ENCODE measurements around the gene NGFR. TPM values are rescaled to one million over a fixed set of nuclear protein-coding genes. Genes with fewer than 3 reads are reported as not detected.
A peak's percentile ranks its signal among the peaks of the same experiment; 100 is the strongest.

The NGFR gene
- total and polyA plus RNA-seq, 4 experiments from 2014 or later, result 0.47 TPM; not detected in 3

DNA sequence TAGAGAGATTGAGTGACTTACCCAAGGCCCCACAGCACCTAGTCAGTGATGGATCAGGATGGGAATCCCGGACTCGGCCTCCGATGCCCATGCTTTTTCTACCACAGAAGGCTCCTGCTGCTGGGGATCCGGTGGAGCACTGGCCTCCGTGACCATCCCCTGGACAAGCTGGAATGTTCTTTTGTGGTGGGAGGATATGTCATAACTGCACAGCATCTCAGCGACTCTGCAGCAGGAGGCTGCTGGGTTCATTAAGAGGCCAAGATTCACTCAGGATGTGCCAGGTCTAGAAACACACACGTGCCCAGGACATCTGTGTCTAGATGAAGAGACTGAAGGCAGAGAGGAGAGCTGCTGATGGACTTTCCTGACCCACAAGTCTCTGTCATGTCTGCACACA is 34.7 kb upstream of the NGFR start:
- Mint-ChIP-seq H3K4me1 (peaks cover 0 to 1% (median 0%) of the 10 kb centered on the region in 4 donors), H3K9me3 (peaks cover 2 to 7% (median 4%) of the 10 kb centered on the region in 8 donors), H3K36me3 (peaks cover 0 to 4% of the 10 kb centered on the region in 2 donors), H3K4me3 (no peak overlapping the region), H3K27me3 (peaks cover 47 to 52% of the 10 kb centered on the region in 2 donors), H3K27ac (no peak overlapping the region)
- Histone ChIP-seq H3K27me3 (ENCODE audit: insufficient read depth, low read length) (peaks cover 6% of the 10 kb centered on the region), H3K27ac (ENCODE audit: low read depth, low read length) (no peak overlapping the region), H3K36me3 (ENCODE audit: insufficient read depth, low read length) (no peaks in the 10 kb centered on the region), H3K9me3 (ENCODE audit: control insufficient read depth in 1 of 2, low read length in 2 of 2) (peaks cover 0 to 4% of the 10 kb centered on the region in 2 donors), H3K4me1 (ENCODE audit: insufficient read depth, low read length) (no peaks in the 10 kb centered on the region), H3K4me3 (ENCODE audit: low read length in 2 of 2) (no peak overlapping the region)
- intact Hi-C loops (cut with micrococcal nuclease), result no loop called here
- no peak for DNase-seq
- POLR2A ChIA-PET (ENCODE audit: partially characterized antibody), result no interaction called here
- CTCF ChIA-PET (ENCODE audit: partially characterized antibody), result no interaction called here

GRCh38 chr17:49461580-49461979 is 33.5 kb upstream of the NGFR start:
- Histone ChIP-seq H3K27ac (ENCODE audit: low read depth, low read length) (no peak overlapping the region), H3K36me3 (ENCODE audit: insufficient read depth, low read length) (no peaks in the 10 kb centered on the region), H3K27me3 (ENCODE audit: insufficient read depth, low read length) (peaks cover 6% of the 10 kb centered on the region), H3K4me1 (ENCODE audit: insufficient read depth, low read length) (no peaks in the 10 kb centered on the region), H3K4me3 (ENCODE audit: low read length in 2 of 2) (no peak overlapping the region), H3K9me3 (ENCODE audit: control insufficient read depth in 1 of 2, low read length in 2 of 2) (peaks cover 0 to 4% of the 10 kb centered on the region in 2 donors)
- no peak overlapping the region for H3K4me3 Mint-ChIP-seq
- peaks cover 0 to 4% of the 10 kb centered on the region in 2 donors for H3K36me3 Mint-ChIP-seq
- H3K9me3 Mint-ChIP-seq, result peaks cover 2 to 7% (median 4%) of the 10 kb centered on the region in 8 donors
- intact Hi-C loops (cut with micrococcal nuclease), result no loop called here
- DNase-seq, result no peak
- ChIA-PET CTCF (ENCODE audit: partially characterized antibody) (interaction anchor here (0.7 kb wide), 1 partner anchor 95 kb away, joined by 3 read pairs; no protein-coding TSS in a partner anchor), POLR2A (ENCODE audit: partially characterized antibody) (no interaction called here)
- H3K4me1 Mint-ChIP-seq, result no peaks in the 10 kb centered on the region
- no peak overlapping the region for H3K27ac Mint-ChIP-seq
- peaks cover 43 to 54% of the 10 kb centered on the region in 2 donors for H3K27me3 Mint-ChIP-seq

GRCh38 chr17:49464049-49464448 is 31.0 kb upstream of the NGFR start:
- no peak overlapping the region for H3K27ac ChIP-seq (ENCODE audit: low read depth, low read length)
- Mint-ChIP-seq H3K9me3 (peaks cover 2 to 7% (median 5%) of the 10 kb centered on the region in 8 donors), H3K36me3 (peaks cover 0 to 4% of the 10 kb centered on the region in 2 donors), H3K4me1 (no peaks in the 10 kb centered on the region), H3K27me3 (peaks cover 45 to 56% of the 10 kb centered on the region in 2 donors), H3K27ac (no peak overlapping the region), H3K4me3 (no peak overlapping the region)
- CTCF ChIA-PET (ENCODE audit: partially characterized antibody), result no interaction called here
- no peaks in the 10 kb centered on the region for H3K4me1 ChIP-seq (ENCODE audit: insufficient read depth, low read length)
- peaks cover 0 to 4% of the 10 kb centered on the region in 2 donors for H3K9me3 ChIP-seq (ENCODE audit: control insufficient read depth in 1 of 2, low read length in 2 of 2)
- DNase-seq, result no peak
- no peaks in the 10 kb centered on the region for H3K36me3 ChIP-seq (ENCODE audit: insufficient read depth, low read length)
- intact Hi-C loops (cut with micrococcal nuclease), result no loop called here
- POLR2A ChIA-PET (ENCODE audit: partially characterized antibody), result no interaction called here
- peaks cover 3% of the 10 kb centered on the region for H3K27me3 ChIP-seq (ENCODE audit: insufficient read depth, low read length)
- no peak overlapping the region for H3K4me3 ChIP-seq (ENCODE audit: low read length in 2 of 2)

GRCh38 chr17:49465331-49465903 is 29.7 kb upstream of the NGFR start:
- peaks cover 47 to 59% of the 10 kb centered on the region in 2 donors for H3K27me3 Mint-ChIP-seq

DNA sequence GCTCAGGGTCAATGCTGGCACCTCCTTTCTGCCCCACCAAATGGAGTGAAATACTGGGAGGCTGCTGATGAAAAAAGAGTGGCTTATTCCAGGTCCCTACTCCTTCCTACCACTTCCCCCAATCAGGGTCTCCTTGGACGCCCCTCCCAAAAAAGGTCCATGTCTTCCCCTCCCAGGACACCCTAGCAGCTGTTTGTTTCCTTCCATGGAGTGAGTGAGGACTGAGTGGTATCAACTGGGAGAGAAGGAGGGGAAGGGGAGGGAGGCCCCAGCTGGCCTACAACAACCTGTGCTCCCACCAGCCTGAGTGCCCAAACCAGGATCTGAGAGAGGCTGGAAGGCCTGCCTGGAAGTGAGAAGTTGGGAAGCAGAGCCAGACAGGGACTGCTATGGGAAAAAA is 28.7 kb upstream of the NGFR start:
- H3K4me3 ChIP-seq (ENCODE audit: low read length in 2 of 2), result no peak overlapping the region
- peaks cover 6% of the 10 kb centered on the region for H3K4me1 ChIP-seq (ENCODE audit: insufficient read depth, low read length)
- H3K27ac Mint-ChIP-seq, result no peak overlapping the region
- H3K4me1 Mint-ChIP-seq, result peaks cover 0 to 12% (median 7%) of the 10 kb centered on the region in 4 donors
- no peaks in the 10 kb centered on the region for H3K36me3 ChIP-seq (ENCODE audit: insufficient read depth, low read length)
- H3K27me3 ChIP-seq (ENCODE audit: insufficient read depth, low read length), result peaks cover 16% of the 10 kb centered on the region
- H3K36me3 Mint-ChIP-seq, result peaks cover 0 to 4% of the 10 kb centered on the region in 2 donors
- ChIA-PET POLR2A (ENCODE audit: partially characterized antibody) (no interaction called here), CTCF (ENCODE audit: partially characterized antibody) (no interaction called here)
- peak overlapping the region in 1 of 8 donors; percentile 32 for H3K4me3 Mint-ChIP-seq
- H3K27ac ChIP-seq (ENCODE audit: low read depth, low read length), result no peak overlapping the region
- DNase-seq, result no peak
- peaks cover 51 to 62% of the 10 kb centered on the region in 2 donors for H3K27me3 Mint-ChIP-seq
- H3K9me3 ChIP-seq (ENCODE audit: control insufficient read depth in 1 of 2, low read length in 2 of 2), result peaks cover 0 to 4% of the 10 kb centered on the region in 2 donors
- intact Hi-C loops (cut with micrococcal nuclease), result no loop called here
- H3K9me3 Mint-ChIP-seq, result peaks cover 2 to 7% (median 5%) of the 10 kb centered on the region in 8 donors

More at GRCh38 chr17:49465331-49465903, 29.7 kb upstream of the NGFR start:
- no peak for DNase-seq
- peaks cover 4% of the 10 kb centered on the region for H3K4me1 ChIP-seq (ENCODE audit: insufficient read depth, low read length)
- no peak overlapping the region for H3K4me3 Mint-ChIP-seq
- intact Hi-C loops (cut with micrococcal nuclease), result no loop called here
- peaks cover 2 to 7% (median 5%) of the 10 kb centered on the region in 8 donors for H3K9me3 Mint-ChIP-seq
- peaks cover 0 to 4% of the 10 kb centered on the region in 2 donors for H3K9me3 ChIP-seq (ENCODE audit: control insufficient read depth in 1 of 2, low read length in 2 of 2)
- H3K27ac Mint-ChIP-seq, result no peak overlapping the region
- H3K4me3 ChIP-seq (ENCODE audit: low read length in 2 of 2), result no peak overlapping the region
- no peaks in the 10 kb centered on the region for H3K36me3 ChIP-seq (ENCODE audit: insufficient read depth, low read length)
- H3K27me3 ChIP-seq (ENCODE audit: insufficient read depth, low read length), result peaks cover 6% of the 10 kb centered on the region
- H3K4me1 Mint-ChIP-seq, result peaks cover 0 to 7% (median 2%) of the 10 kb centered on the region in 4 donors
- H3K36me3 Mint-ChIP-seq, result peaks cover 0 to 4% of the 10 kb centered on the region in 2 donors
- POLR2A ChIA-PET (ENCODE audit: partially characterized antibody), result no interaction called here
- no peak overlapping the region for H3K27ac ChIP-seq (ENCODE audit: low read depth, low read length)
- CTCF ChIA-PET (ENCODE audit: partially characterized antibody), result no interaction called here

DNA sequence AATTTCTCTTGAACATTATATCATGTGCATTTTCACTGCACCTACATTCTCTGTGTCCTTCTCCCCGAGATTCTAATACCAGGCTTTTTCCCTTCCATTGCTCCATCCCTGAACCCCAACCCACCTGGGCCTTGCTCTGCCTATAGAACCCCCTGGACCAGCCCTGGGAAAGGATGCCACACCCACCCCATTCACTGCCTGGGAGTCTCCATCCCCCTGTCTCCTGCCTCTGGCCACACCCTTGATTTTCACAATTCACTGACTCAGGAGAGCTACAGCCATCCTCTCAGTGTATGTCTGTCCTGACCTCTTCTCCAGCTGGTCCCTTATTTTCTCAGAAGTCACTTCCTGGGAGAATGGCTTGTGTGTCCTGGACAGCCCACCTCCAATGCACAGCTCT is 27.9 kb upstream of the NGFR start:
- no peaks in the 10 kb centered on the region for H3K36me3 ChIP-seq (ENCODE audit: insufficient read depth, low read length)
- DNase-seq, result no peak
- Mint-ChIP-seq H3K4me1 (peaks cover 0 to 12% (median 8%) of the 10 kb centered on the region in 4 donors), H3K4me3 (no peak overlapping the region), H3K9me3 (peaks cover 2 to 7% (median 5%) of the 10 kb centered on the region in 8 donors), H3K36me3 (peaks cover 0 to 4% of the 10 kb centered on the region in 2 donors), H3K27me3 (peaks cover 55 to 69% of the 10 kb centered on the region in 2 donors), H3K27ac (no peak overlapping the region)
- no peak overlapping the region for H3K4me3 ChIP-seq (ENCODE audit: low read length in 2 of 2)
- peaks cover 6% of the 10 kb centered on the region for H3K4me1 ChIP-seq (ENCODE audit: insufficient read depth, low read length)
- intact Hi-C loops (cut with micrococcal nuclease), result no loop called here
- no peak overlapping the region for H3K27ac ChIP-seq (ENCODE audit: low read depth, low read length)
- ChIA-PET POLR2A (ENCODE audit: partially characterized antibody) (no interaction called here), CTCF (ENCODE audit: partially characterized antibody) (no interaction called here)
- H3K27me3 ChIP-seq (ENCODE audit: insufficient read depth, low read length), result peaks cover 19% of the 10 kb centered on the region
- H3K9me3 ChIP-seq (ENCODE audit: control insufficient read depth in 1 of 2, low read length in 2 of 2), result peaks cover 0 to 4% of the 10 kb centered on the region in 2 donors

DNA sequence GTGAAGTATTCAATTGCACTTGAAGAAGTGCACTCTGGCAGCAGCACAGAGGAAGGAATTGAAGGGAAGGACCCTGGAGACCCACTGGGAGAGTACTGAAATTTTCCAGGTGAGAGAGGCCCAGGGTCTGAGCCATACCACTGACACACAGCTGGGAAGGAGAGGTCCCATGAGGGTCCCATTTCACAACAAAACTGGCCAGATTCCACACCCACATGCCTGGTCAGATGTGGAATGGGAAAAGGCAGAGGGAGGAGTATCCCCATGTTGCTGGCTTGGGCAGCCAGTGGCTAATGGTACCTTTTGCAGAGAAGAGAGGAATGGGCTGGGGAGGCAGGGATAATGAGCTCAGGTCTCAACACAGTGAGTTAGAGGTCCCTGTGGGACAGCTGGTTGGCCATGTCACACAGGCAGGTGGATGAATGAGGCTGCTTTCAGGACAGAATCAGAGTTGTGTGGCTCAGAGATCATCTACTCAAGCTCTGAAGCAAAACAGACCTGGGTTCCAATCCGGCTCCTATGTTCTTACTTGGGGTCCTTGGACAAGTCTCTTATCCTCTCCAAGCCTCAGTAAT is 26.2 kb upstream of the NGFR start:
- Histone ChIP-seq H3K4me3 (ENCODE audit: low read length in 2 of 2) (no peak overlapping the region), H3K27ac (ENCODE audit: low read depth, low read length) (no peak overlapping the region), H3K4me1 (ENCODE audit: insufficient read depth, low read length) (peaks cover 6% of the 10 kb centered on the region), H3K36me3 (ENCODE audit: insufficient read depth, low read length) (no peaks in the 10 kb centered on the region), H3K9me3 (ENCODE audit: control insufficient read depth in 1 of 2, low read length in 2 of 2) (peaks cover 0 to 2% of the 10 kb centered on the region in 2 donors), H3K27me3 (ENCODE audit: insufficient read depth, low read length) (peaks cover 28% of the 10 kb centered on the region)
- Mint-ChIP-seq H3K4me1 (peaks cover 0 to 12% (median 8%) of the 10 kb centered on the region in 4 donors), H3K9me3 (peaks cover 0 to 7% (median 4%) of the 10 kb centered on the region in 8 donors), H3K27ac (no peak overlapping the region), H3K36me3 (no peaks in the 10 kb centered on the region), H3K4me3 (no peak overlapping the region), H3K27me3 (peaks cover 45 to 65% of the 10 kb centered on the region in 2 donors)
- no peak for DNase-seq
- POLR2A ChIA-PET (ENCODE audit: partially characterized antibody), result no interaction called here
- intact Hi-C loops (cut with micrococcal nuclease), result no loop called here
- CTCF ChIA-PET (ENCODE audit: partially characterized antibody), result interaction anchor here (1.7 kb wide), 1 partner anchor 20 kb away, joined by 4 read pairs; no protein-coding TSS in a partner anchor

All from CD4-positive, alpha-beta memory T cell (primary cell).